Measurements from ENCODE around the gene FRMD8. TPM values are rescaled to one million over a fixed set of nuclear protein-coding genes. Genes with fewer than 3 reads are reported as not detected.

Gene FRMD8
- total and polyA plus RNA-seq, 9 of the 15 experiments (the other 6 are each of a cell fraction or from before 2014, with no cell fraction given) = 4.5 to 54.5 (median 15.8) TPM

GRCh38 chr11:65423516-65424204, 37.2 kb downstream of the FRMD8 start:
- Histone ChIP-seq H4K20me1 (replicated peaks; ENCODE audit: control insufficient read depth, insufficient read depth, low read length) (peaks cover 59% of the 10 kb centered on the region), H2AFZ (ENCODE audit: low read depth, low read length) (no peak overlapping the region), H3K27ac (ENCODE audit: extremely low read depth, low read depth, low read length) (peak overlapping the region; percentile 98), H3K36me3 (ENCODE audit: control insufficient read depth, insufficient read depth, low read length) (peaks cover 50% of the 10 kb centered on the region), H3K4me2 (ENCODE audit: insufficient read depth, low read length) (peak overlapping the region; percentile 97), H3K79me2 (ENCODE audit: control insufficient read depth, insufficient read depth, low read length) (peaks cover 93% of the 10 kb centered on the region), H3K9me1 (ENCODE audit: control insufficient read depth, insufficient read depth, low read length) (no peaks in the 10 kb centered on the region), H3K9me3 (replicated peaks; ENCODE audit: control insufficient read depth, insufficient read depth, low read depth, low read length) (no peaks in the 10 kb centered on the region), H3K4me3 (peak overlapping the region; percentile 79), H3K9ac (ENCODE audit: insufficient read depth in 1 of 2, low read depth in 2 of 2, low read length in 2 of 2) (peak overlapping the region; percentile 98 to 100), H3K4me1 (replicated peaks in 1 of 2; ENCODE audit: control insufficient read depth in 2 of 2, insufficient read depth in 2 of 2, low read length in 2 of 2) (peaks cover 33 to 37% of the 10 kb centered on the region in 2 experiments), H3K27me3 (ENCODE audit: control insufficient read depth in 2 of 2, insufficient read depth in 2 of 2, low read length in 2 of 2) (no peaks in the 10 kb centered on the region)
- ChIA-PET POLR2A (interaction anchor here (0.5 to 17.3 kb wide), 85 partner anchors 7 to 1546 kb away, joined by 3 to 1349 read pairs (median 5); partner anchors contain the start of genes CAPN1, CDC42EP2, DPF2 and EHBP1L1), CTCF (ENCODE audit: low intra/inter-chr PET ratio) (no interaction called here)
- no peak for FAIRE-seq
- intact Hi-C loops (cut with micrococcal nuclease) = no loop called here
- WGBS (ENCODE audit: insufficient coverage, low coverage, missing lambda C conversion rate) = 1% methylated on average over 19 of the region's 19 CpGs
- ATAC-seq = no peak
- BruUV-seq (replicated peaks) = no TSS peak
- DNase-seq (ENCODE audit: extremely low read depth in 1 of 4, low spot score in 3 of 4) = peak in 1 of 4 experiments; percentile 47
- in situ Hi-C loops (cut with MboI) = no loop called here
- TF ChIP-seq AFF1 (IDR thresholded peaks at IDR 0.05; ENCODE audit: low read depth in 1 of 2, partially characterized antibody in 2 of 2) = peak in 1 of 2 experiments; percentile 4
- no peak for TF ChIP-seq ZBTB12 (CRISPR knock-in tag; IDR thresholded peaks at IDR 0.05)
- peak; percentile 45; the same call in 1 of the 2 replicates for TF ChIP-seq POLR2AphosphoS5 (IDR thresholded peaks at IDR 0.05; ENCODE audit: control insufficient read depth, insufficient read depth, low read depth, low read length)
- TF ChIP-seq MAFG (tag; conservative IDR thresholded peaks at IDR 0.05) = no peak
- TF ChIP-seq PATZ1 (CRISPR knock-in tag; IDR thresholded peaks at IDR 0.05; ENCODE audit: borderline replicate concordance) = peak; percentile 83
- TF ChIP-seq BACH1 (tag; IDR thresholded peaks at IDR 0.05) = 0 out of 2 replicates have a peak, but pooled peaks have one; percentile 59
- no peak; the same call in 1 of the 2 replicates for TF ChIP-seq DNMT1 (IDR thresholded peaks at IDR 0.05)
- TF ChIP-seq FOXO4 (CRISPR knock-in tag; IDR thresholded peaks at IDR 0.05) = no peak

All from K562 (cell line).